ENCODE measurements around the gene MAD1L1.

Gene MAD1L1

GRCh38 chr7:1943933-1944618 lies 288.7 kb downstream of the MAD1L1 start:
- Histone ChIP-seq H3K27me3 (ENCODE audit: insufficient read depth, low read depth) (no peaks in the 10 kb centered on the region), H3K4me2 (no peak overlapping the region), H4K20me1 (ENCODE audit: insufficient read depth) (no peaks in the 10 kb centered on the region), H3K79me2 (ENCODE audit: insufficient read depth, low read depth) (no peaks in the 10 kb centered on the region), H3K4me1 (ENCODE audit: low read depth, poor library complexity, severe bottlenecking) (peaks cover 4% of the 10 kb centered on the region), H3K27ac (no peak overlapping the region), H3K9ac (no peak overlapping the region), H3K36me3 (ENCODE audit: insufficient read depth) (no peaks in the 10 kb centered on the region), H3K4me3 (IDR thresholded peaks at IDR 0.05; ENCODE audit: insufficient read depth, low read depth, low read length) (no peak overlapping the region), H2AFZ (ENCODE audit: low read depth) (no peak overlapping the region)
- TF ChIP-seq CTCF (conservative IDR thresholded peaks at IDR 0.05; ENCODE audit: low read depth, low read length), result no peak

DNA sequence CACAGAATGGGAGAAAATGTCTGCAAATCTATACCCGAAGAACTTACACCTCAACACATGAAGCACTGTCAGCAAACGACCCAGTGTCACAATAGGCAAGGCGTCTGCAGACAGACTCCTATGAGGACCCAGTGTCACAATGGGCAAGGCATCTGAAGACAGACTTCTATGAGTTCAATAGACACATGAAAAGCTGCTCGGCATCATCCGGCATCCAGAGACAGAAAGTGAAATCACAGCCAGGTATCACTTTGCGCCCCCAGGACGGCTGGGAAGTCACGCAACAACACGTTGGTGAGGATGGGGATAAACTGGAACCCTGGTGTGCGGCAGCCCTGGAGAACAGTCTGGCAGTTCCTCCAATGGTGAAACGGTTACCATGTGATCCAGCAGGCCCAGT lies 289.4 kb downstream of the MAD1L1 start:
- TF ChIP-seq CTCF (conservative IDR thresholded peaks at IDR 0.05; ENCODE audit: low read depth, low read length), result no peak
- Histone ChIP-seq H3K79me2 (ENCODE audit: insufficient read depth, low read depth) (no peaks in the 10 kb centered on the region), H3K4me3 (IDR thresholded peaks at IDR 0.05; ENCODE audit: insufficient read depth, low read depth, low read length) (no peak overlapping the region), H3K4me2 (no peak overlapping the region), H3K27me3 (ENCODE audit: insufficient read depth, low read depth) (no peaks in the 10 kb centered on the region), H2AFZ (ENCODE audit: low read depth) (no peak overlapping the region), H3K9ac (no peak overlapping the region), H3K4me1 (ENCODE audit: low read depth, poor library complexity, severe bottlenecking) (peaks cover 4% of the 10 kb centered on the region), H3K36me3 (ENCODE audit: insufficient read depth) (no peaks in the 10 kb centered on the region), H3K27ac (no peak overlapping the region), H4K20me1 (ENCODE audit: insufficient read depth) (no peaks in the 10 kb centered on the region)

GRCh38 chr7:1942941-1943289 lies 289.8 kb downstream of the MAD1L1 start:
- Histone ChIP-seq H2AFZ (ENCODE audit: low read depth) (no peak overlapping the region), H3K27me3 (ENCODE audit: insufficient read depth, low read depth) (no peaks in the 10 kb centered on the region), H3K4me3 (IDR thresholded peaks at IDR 0.05; ENCODE audit: insufficient read depth, low read depth, low read length) (no peak overlapping the region), H3K4me1 (ENCODE audit: low read depth, poor library complexity, severe bottlenecking) (peaks cover 4% of the 10 kb centered on the region), H3K9ac (no peak overlapping the region), H3K4me2 (no peak overlapping the region), H4K20me1 (ENCODE audit: insufficient read depth) (no peaks in the 10 kb centered on the region), H3K27ac (no peak overlapping the region), H3K36me3 (ENCODE audit: insufficient read depth) (no peaks in the 10 kb centered on the region), H3K79me2 (ENCODE audit: insufficient read depth, low read depth) (no peaks in the 10 kb centered on the region)
- no peak for TF ChIP-seq CTCF (conservative IDR thresholded peaks at IDR 0.05; ENCODE audit: low read depth, low read length)

GRCh38 chr7:1942243-1942940 lies 290.4 kb downstream of the MAD1L1 start:
- Histone ChIP-seq H3K36me3 (ENCODE audit: insufficient read depth) (no peaks in the 10 kb centered on the region), H3K4me2 (no peak overlapping the region), H3K4me3 (IDR thresholded peaks at IDR 0.05; ENCODE audit: insufficient read depth, low read depth, low read length) (no peak overlapping the region), H3K27me3 (ENCODE audit: insufficient read depth, low read depth) (no peaks in the 10 kb centered on the region), H3K4me1 (ENCODE audit: low read depth, poor library complexity, severe bottlenecking) (peaks cover 4% of the 10 kb centered on the region), H3K27ac (no peak overlapping the region), H4K20me1 (ENCODE audit: insufficient read depth) (no peaks in the 10 kb centered on the region), H3K9ac (no peak overlapping the region), H3K79me2 (ENCODE audit: insufficient read depth, low read depth) (no peaks in the 10 kb centered on the region), H2AFZ (ENCODE audit: low read depth) (no peak overlapping the region)
- no peak for TF ChIP-seq CTCF (conservative IDR thresholded peaks at IDR 0.05; ENCODE audit: low read depth, low read length)
